Liver (tissue), 3 donors: Measurements from ENCODE around the gene ZNF80.

Source experiments
- ATF3 ChIP-seq: IDR thresholded peaks from 2 replicates; pipeline ENCODE4 v1.6.1; 2016; ENCODE audit warnings: antibody characterized with exemption
- CTCF ChIP-seq: fragments of 150-350 bp; IDR thresholded peaks from 2 replicates; pipeline ENCODE4 v1.5.1; 2017; ENCODE audit warnings: improper control_type of control experiment, low read depth, low read length; ENCODE audit not compliant: missing input control
- EGR1 ChIP-seq, 2 donors: IDR thresholded peaks; 2 replicates each; pipeline ENCODE4 v1.6.1; 2016 to 2018; ENCODE audit warnings: antibody characterized with exemption in 2 of 2, low read depth in 2 of 2
- GABPA ChIP-seq, 2 donors: IDR thresholded peaks in 1 of 2; conservative IDR thresholded peaks in 1 of 2; 2 replicates each; pipeline ENCODE4 v1.6.1; 2016; ENCODE audit warnings: antibody characterized with exemption in 2 of 2, mild to moderate bottlenecking in 1 of 2, moderate library complexity in 1 of 2
- JUND ChIP-seq, 2 donors: IDR thresholded peaks; 2 replicates each; pipeline ENCODE4 v1.6.1; 2016; ENCODE audit warnings: antibody characterized with exemption in 2 of 2
- MAX ChIP-seq: IDR thresholded peaks from 2 replicates; pipeline ENCODE4 v1.6.1; 2016; ENCODE audit warnings: antibody characterized with exemption
- RAD21 ChIP-seq, 2 donors: IDR thresholded peaks; 2 replicates each; pipeline ENCODE4 v1.6.1; 2016; ENCODE audit warnings: antibody characterized with exemption in 2 of 2, mild to moderate bottlenecking in 2 of 2
- REST ChIP-seq: IDR thresholded peaks from 2 replicates; pipeline ENCODE4 v1.6.1; 2016; ENCODE audit warnings: antibody characterized with exemption, mild to moderate bottlenecking
- RXRA ChIP-seq, 2 donors: IDR thresholded peaks; 2 replicates each; pipeline ENCODE4 v1.6.1; 2017 to 2018; ENCODE audit warnings: antibody characterized with exemption in 2 of 2, mild to moderate bottlenecking in 1 of 2
- YY1 ChIP-seq: IDR thresholded peaks from 2 replicates; pipeline ENCODE4 v1.6.1; 2016; ENCODE audit warnings: antibody characterized with exemption, mild to moderate bottlenecking
- donor health status: healthy.
- donor health status: healthy.

- TF ChIP-seq CTCF (no peak), RAD21 (IDR thresholded peaks at IDR 0.05) (no peak), GABPA (IDR thresholded peaks at IDR 0.05 in 1 of 2, conservative IDR thresholded peaks at IDR 0.05 in 1 of 2) (no peak), MAX (no peak), ATF3 (no peak), REST (no peak), YY1 (no peak), JUND (IDR thresholded peaks at IDR 0.05) (no peak), RXRA (IDR thresholded peaks at IDR 0.05) (no peak), EGR1 (IDR thresholded peaks at IDR 0.05; ENCODE audit: low read depth in 2 of 2) (no peak)
Measured at GRCh38 chr3:114194750-114195149, 42.6 kb downstream of the ZNF80 start.
